GM04503 (cell line): ENCODE results near the gene DGCR6L.
"Not testable (repeated sequence)": the region's sequence is repeated elsewhere in the genome, so short reads cannot be mapped to it uniquely, and the experiment has no call there.

Experiments
- DNase-seq: peaks from one replicate; pipeline ENCODE4 v3.0.0-alpha.2; 2012; ENCODE audit warnings: low read depth

The DGCR6L gene

DNA sequence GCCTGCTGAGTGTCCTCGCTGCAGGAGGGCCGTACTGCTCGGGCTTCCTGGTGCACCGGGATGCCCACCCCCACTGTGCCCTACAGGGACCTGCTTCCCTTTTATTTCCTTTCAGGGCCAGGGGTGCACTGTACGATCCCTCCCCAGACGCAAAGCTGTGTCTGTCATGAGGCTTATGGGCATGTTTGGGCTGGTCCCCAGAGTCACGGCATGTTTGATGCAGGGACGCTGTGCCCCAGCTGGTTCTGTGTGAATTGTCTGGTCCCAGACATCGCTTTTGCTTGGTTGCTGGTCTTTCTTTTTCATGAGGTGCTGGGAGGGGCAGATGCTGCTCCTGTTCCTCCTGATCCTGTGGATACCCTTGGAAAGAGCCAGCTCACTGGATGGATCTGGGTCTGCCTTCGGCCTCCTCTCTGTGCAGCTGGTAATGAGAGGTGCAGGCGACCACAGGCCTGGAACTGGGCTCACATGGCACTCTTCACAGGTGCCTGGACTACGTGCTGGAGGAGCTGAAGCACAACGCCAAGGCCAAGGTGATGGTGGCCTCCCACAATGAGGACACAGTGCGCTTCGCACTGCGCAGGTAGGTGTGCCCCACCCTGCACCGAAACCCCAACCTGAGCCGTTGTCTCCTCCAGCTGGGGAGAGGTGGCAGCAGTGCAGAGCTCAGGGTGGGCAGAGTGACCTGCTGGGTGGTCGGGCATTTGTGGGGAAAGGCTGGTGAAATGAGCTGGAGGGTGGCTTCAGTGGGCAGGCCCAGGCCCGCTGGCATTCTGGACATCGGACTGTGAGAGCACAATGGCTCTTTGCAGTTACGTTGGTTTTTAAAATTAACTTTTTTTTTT lies 10.8 kb downstream of the DGCR6L start:
- DNase-seq: not testable (repeated sequence)

DNA sequence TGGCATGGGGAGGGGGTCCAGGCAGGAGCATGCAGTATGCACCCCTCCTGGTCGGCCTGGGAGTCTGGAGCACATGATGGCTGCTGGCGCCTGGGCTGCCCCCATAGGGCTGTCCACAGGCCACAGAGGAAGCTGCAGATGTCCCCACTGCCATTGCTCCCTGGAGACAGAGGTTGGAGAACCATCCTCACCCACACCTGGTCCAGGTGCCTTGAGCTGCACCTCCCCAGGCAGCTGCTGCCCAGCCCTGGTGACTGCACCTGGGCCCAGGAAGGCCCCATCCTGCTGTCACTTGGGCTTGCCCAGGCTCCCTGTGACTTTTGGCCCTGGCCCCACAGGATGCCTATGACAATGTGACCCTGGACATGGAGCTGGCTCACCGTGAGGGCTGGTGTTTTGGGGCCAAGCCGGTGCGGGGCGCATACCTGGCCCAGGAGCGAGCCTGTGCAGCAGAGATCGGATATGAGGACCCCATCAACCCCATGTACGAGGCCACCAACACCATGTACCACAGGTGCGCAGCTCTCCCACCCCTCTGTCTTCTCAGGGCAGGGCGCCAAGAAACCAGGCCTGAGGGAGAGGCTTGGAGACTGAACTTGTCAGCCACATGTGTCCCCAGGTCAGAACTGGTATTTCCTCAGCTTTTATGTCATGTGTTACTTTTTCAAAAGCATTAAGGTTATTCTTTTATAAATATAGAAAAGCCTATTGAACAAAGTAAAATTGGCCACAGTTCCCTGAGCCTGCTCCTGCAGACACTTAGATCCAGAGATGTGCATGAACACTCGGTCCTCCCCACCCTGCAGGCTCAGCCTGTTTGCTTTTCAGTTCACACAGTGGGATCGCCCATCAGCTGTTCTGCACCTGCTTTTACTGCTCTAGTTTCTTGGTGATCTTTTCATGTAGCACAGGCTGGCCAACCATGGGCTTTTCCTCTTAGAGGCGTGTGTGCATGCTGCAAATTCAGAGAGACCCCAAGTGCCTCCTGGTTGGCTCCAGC lies 12.1 kb downstream of the DGCR6L start:
- not testable (repeated sequence) for DNase-seq

DNA sequence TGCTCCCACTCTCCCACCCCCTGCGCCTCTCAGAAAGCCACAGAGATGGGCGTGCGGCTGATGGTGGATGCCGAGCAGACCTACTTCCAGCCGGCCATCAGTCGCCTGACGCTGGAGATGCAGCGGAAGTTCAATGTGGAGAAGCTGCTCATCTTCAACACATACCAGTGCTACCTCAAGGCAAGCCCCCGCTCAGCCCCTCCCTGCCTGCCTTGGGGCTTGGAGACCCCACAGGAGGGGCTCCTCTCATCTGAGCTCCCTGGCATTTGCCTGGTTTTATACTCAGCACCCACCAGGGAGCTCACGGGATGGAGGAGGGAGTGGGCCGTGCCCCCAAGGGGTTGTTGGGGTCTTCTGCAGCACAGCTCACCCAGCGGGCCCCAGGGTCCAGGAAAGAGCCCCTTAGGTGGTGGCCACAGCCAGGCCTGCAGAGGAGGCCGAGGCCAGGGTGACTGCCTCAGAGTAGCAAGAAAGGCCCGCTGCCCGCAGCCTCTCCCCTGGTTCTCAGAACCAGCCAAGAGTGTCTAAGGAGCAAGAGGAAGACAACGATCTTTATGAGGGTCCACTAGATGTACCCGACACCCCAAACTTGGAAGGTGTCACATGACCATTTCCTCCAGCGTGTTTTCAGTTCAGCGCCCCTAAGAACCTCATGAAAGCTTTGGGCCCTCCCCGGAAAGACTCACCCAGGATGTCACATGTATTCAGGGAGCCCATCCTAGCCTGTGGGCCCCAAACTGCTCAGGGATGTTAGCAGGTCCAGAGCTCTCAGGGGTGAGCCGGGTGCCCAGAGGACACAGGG lies 13.0 kb downstream of the DGCR6L start:
- not testable (repeated sequence) for DNase-seq

DNA sequence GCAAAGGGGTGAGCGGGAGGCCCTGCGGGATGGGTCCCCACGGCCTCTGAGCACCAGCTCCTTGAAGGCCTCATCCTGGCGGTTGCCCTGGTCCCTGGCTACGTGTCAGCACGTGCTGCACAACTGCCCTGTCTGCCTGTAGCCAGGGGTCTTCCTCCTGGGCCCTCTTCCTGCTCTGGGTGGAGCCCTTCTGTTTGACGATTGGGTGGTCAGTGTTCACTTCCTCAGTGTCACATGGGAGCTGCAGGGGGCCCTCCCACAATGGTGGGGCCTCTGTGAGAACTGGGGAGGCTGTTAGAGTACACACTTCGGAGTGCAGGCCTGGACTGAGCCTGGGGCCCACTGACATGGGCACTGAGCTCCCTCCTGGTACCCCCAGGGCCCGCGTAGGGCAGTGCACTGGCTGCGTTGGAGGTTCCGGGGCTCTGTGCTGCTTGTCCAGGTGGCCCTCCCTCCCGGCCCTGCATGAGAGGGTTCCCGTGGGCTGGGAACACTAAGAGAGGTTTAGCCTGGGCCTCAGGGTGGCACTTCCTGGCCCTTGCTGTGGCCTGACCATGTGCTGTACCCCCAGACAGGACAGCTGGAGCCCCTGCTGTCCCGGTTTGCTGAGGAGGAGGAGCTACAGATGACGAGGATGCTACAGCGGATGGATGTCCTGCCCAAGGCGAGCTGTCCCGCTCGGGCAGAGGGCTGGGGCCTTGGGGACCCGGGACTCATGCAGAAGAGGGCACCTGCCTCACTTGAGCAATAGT lies 13.8 kb downstream of the DGCR6L start:
- DNase-seq: no peak

DNA sequence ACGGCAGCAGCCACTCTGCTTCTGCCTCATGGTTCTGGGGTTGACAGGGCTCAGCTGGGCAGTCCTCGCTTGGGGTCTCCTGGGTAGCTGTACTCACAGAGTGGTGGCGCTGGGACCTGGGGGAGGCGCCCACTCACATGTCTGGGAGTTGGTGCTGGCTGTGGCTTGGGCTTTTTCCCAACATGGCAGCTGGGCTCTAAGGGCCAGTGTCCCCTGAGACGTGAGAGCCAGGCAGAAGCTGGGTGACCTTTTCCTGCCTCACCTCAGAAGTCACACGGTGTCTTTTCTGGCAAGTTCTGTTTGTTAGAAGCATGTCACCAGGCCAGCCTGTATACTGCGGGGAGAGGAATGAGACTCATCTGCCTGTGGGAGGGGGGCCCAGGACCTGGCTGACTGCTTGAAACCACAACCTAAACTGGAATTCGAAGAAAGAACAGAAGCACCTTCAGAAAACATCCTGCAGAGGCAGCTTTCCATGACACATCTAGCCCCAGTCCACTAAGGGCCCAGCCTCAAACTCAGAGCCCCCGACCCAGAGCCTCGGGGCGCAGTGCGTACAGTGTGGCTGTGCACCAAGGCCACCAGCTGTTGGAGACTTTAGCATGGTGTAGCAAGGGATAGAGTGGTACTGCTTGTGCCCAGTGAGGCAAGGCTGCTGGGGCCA lies 14.5 kb downstream of the DGCR6L start:
- DNase-seq: not testable (repeated sequence)

DNA sequence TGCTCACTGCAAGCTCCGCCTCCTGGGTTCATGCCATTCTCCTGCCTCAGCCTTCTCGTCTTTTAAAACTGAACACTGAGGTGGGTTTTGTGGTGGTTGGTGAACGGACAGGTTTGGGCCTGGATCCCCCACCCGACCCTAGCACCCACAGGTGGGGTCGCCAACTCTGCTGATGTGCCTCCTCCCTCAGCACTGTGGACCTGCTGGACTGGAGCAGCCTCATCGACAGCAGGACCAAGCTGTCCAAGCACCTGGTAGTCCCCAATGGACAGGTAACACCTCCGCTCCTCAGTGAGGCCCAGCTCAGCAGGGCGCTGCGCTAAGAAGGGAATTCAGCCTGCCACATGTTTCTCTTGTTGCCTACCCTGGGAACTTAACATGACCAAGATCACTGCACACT lies 15.2 kb downstream of the DGCR6L start:
- no peak for DNase-seq

DNA sequence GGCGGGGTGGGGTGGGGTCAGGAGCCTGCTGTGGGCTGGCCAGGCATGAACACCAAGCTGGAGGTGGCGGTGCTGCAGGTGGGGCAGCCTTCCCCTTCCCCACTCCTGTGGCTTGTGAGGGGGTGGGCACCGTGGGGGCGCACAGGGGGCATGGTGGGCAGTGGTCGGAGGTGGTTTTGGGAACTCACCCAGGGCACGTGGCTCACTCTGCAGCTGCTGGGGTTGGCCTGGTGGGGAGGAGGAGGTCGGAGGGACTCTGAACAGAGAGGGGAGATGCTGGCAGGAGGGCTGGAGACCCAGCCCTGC lies 16.7 kb downstream of the DGCR6L start:
- not testable (repeated sequence) for DNase-seq

DNA sequence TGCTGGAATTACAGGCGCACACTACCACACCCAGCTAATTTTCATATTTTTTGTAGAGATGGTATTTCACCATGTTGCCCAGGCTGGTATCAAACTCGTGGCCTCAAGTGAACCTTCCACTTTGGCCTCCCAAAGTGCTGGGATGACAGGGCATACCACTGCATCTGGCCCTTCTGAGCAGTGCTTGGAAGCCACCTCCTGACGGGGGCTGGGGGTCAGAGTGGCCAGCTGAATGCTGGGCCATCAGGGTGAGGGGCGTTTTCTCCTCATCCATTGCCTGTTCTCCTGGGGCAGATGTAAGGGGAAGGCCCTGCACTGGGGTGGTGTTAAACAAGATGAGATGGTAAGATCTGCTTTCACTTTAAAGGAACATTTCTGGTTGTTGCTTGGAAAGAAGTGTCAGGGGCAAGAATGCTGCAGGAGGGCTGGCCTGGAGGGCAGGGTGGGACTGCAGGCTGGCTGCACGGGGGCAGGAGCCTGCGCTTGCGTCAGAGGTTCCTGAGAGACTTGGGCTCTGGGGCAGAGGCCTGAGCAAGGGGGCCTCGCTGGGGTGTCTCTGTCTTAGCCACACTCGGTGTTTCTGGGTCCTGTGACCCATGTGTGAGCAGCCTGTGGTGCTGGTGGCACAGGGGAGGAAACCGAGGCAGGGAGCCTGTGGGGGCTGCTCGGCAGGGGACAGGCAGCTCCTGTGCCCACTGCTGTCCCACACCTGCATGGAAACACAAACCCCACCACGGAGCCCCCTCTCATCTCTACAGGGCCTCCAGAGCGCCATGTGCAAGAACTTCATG lies 17.2 kb downstream of the DGCR6L start:
- no peak for DNase-seq

DNA sequence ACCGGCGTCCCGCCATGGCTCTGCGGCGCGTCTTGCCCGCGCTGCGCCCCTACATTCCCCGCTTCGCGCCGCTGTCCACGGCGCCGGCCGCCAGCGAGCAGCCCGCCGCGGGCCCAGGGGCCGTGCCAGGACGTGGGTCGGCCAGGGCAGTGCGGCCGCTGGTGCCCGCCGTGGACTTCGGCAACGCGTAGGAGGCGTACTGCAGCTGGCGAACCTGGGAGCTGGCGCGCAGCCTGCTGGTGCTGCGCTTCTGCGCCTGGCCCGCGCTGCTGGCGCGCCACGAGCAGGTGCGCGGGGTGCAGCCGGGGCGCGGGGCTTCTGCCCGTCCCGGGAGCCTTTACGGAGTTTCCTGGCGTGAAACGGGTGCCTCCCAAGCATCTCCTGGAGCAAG lies 20.1 kb downstream of the DGCR6L start:
- DNase-seq: no peak

DNA sequence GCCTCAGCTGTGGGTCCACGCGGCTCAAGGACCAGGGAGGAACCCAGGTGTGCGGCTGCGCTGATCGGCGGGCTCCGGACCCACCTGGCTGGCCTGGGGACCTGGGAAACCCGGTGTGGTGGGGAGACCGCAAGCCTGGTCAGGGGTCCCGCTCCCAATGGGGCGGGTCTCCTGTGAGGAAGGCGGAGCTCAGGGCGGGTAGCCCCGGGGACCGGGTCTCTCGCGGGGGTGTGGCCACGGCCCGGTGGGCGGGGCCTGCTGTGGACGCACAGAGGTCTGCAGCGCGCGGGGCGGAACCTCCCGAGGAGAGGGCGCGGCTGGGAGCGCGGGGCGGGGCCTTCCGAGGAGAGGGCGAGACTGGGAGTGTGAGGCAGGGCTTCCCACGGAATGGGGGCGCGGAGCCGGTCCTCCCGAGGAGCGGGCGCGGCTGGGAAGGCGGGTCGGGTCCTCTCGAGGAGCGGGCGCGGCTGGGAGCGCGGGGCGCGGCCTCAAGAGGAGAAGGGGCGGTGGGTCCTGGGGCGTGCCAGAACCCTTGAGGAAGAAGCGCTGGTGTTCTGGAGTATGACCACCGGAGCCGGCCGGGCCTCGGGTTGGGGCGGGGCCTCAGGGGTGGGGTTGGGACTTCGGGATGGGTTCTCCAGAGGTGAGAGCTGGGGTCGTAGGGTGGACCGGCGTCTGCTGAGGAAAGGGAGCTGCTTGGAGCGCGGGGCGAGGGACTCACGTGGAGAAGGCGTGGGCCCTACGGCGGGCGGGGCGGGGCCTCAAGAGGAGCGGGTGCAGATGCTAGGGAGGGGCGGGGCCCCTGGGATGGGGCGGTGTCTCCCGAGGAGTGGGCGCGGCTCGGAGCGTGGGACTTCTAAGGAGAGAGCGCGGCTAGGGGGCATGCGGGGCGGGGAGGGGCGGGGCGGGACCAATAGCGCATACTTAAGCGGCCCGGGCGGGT lies 20.8 kb downstream of the DGCR6L start:
- DNase-seq: no peak

DNA sequence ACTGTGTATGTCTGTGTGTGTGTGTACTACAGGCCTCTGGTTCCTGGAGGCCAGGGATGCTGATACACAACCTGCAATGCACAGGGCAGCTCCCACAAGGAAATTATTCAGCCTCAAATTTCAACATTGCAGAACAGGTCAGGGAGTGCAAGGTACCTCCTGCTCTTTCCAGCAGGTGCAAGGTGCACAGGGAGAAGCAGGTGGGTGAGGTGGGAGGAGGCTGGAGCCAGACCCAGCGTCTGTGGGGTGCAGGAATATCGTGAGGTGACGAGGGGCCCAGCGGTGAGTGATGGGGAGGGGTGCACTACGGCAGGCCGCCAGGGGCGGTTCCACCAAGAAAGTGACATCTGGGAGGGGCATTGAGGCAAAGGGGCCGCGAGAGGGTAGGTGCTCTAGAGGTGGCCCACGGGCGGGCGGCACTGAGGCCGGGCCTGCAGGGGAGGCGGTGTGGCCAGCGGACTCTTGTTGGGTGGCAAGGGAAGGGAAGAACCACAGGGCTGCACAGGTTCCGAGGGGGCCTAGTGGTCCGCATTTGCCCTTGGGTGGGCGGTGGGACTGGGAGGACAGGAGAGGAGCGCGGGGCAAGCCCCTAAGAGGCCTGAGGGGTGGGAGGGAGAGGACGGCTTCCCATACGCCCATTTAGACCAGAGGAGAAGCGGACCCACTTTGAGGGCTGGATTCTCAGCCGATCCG lies 21.6 kb downstream of the DGCR6L start:
- DNase-seq: no peak

DNA sequence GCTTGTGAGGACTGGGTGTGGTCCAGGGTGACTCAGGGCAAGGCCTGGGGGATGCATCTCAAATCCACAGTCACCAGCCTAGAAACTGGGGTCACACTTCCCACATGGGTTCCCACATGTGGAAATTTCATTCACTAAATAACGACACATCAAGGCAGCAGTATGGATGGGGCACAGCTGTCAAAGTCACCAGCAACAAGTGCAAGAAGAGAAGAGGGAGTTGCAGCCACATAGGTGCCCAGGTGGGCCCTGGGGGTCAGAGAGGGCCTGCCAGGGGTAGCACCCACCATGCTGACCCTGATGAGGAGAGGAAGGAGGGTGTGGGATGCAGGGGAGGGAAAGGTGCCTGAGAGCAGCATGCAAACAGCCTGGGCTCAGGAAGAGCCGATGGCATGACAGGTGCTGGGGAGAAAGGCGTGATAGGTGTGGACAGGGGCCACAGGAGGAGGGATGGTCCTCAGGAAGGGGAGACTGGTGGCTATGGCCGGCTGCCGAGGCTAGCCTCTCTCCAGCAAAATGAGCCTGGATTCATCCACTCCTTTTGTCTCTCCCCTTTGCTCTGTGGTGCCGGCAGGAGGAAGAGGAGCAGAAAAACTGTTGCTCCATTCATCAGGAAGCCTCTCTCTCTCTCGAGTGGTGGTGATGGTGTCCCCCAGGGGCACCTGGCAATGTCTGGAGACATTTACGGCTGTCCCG lies 22.3 kb downstream of the DGCR6L start:
- DNase-seq: no peak

DNA sequence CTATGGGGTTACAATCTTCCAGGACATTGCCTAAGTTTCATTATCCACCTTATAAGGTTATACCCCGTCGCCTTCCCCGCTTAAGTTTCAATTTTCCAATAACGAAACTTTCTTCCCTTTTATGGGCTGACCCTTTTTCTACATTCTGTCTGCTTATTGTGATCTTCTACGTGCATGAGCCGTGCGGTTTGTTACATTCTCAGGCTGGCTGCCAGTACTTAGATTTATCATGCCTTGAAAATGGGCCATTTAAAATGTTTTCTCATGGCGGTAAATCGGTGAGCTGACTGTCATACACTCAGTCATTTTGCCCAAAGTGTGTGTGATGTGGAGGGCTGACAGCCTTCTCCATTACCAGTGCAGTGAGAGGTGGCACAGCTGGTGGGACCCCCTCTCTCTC lies 23.3 kb downstream of the DGCR6L start:
- no peak for DNase-seq

DNA sequence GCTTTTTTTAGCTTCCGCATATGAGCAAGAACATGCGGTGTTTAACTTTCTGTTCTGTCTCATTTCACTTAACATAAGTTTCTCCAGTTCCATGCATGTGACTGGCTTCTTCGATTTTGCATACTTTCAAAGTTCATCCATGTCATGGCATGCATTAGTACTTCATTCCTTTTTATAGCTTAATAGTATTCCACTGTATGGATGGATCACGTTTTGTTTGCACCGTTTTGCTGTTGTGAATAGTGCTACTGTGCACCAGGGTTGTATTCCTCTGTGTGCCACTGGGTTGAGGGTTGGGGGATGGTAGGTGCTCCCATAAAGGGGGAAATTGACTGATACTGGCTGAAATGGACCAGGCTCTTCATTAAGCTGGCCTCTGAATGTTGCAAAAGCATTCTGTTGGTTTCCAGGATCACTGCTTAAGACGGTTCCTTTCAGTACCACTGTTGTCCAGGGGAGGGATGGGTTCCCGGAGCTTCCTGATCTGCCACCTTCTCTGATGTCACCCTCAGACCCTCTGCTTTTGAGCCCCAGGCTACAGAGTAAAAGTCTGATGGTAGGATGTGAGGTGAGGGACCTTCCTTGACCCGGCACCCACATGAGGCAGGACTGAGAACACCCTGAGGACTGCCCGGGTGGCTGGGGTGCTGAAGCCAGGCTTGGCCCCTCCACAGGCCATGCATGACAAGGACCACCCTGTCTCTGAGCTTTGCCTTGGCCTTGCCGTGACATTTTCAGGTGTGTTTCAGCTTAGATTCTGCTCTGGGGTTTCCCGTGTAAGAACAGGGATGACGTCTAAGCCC lies 24.4 kb downstream of the DGCR6L start:
- no peak for DNase-seq

DNA sequence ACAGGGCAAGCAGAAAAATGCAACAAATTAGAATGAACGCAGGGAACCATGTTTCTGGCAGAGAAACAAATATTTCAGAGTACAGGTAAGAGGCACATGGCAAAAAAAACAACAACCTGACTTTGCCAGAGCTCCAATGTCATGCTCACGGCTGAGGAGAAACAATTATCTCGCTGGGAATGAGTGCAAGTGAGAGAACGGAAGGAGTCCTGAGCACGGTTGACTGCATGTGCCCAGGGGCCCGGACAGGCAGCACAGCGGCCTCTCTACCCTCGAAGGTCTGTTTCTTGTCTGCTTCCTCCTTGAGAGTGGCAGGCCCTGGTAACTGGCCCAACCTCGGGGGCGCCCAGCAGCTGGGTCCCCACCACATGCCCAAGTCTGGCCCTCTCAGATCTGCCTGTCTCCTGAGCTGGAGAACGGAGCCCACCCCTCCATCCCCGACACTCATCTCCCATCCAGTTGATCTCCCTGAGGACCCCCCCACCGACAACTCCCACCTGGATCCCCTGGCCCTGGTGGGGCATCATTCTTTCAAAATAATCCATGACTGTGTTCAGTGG lies 27.1 kb downstream of the DGCR6L start:
- DNase-seq: no peak

DNA sequence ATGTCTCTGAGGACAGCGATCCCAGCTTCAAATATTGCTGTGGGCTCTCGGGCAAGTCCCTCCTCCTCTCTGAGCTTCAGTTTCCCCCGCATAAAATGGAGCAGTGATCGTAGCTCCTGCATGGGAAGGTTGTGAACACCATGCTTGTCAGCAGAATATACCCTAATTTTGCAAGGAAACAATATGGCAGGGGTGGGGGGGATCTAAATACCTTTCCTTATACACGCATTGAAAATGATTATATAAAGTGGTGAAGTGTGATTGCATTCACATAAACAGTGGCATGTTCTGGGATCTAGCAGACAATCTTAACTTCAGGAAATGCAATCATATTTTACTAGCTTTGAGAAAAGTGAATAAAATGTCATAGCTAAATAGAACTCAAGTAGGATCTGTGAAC lies 27.8 kb downstream of the DGCR6L start:
- DNase-seq: no peak
